Esophagus squamous epithelium (tissue), 4 donors: ENCODE measurements around the gene OR6S1.

Source experiments
- CTCF ChIP-seq, 6 experiments: fragments of 450-650 bp in 4 of 6; fragments of 200-600 bp in 2 of 6; sonication (generic) in 2 of 6; IDR thresholded peaks; one replicate each; pipeline ENCODE4 v1.5.1; 2016 to 2019; ENCODE audit warnings: antibody characterized with exemption in 6 of 6, mild to moderate bottlenecking in 4 of 6, moderate library complexity in 4 of 6
- POLR2A ChIP-seq, 4 donors: fragments of 450-650 bp; IDR thresholded peaks; one replicate each; pipeline ENCODE4 v1.6.1; 2017; ENCODE audit warnings: antibody characterized with exemption in 4 of 4, mild to moderate bottlenecking in 4 of 4, moderate library complexity in 3 of 4

DNA sequence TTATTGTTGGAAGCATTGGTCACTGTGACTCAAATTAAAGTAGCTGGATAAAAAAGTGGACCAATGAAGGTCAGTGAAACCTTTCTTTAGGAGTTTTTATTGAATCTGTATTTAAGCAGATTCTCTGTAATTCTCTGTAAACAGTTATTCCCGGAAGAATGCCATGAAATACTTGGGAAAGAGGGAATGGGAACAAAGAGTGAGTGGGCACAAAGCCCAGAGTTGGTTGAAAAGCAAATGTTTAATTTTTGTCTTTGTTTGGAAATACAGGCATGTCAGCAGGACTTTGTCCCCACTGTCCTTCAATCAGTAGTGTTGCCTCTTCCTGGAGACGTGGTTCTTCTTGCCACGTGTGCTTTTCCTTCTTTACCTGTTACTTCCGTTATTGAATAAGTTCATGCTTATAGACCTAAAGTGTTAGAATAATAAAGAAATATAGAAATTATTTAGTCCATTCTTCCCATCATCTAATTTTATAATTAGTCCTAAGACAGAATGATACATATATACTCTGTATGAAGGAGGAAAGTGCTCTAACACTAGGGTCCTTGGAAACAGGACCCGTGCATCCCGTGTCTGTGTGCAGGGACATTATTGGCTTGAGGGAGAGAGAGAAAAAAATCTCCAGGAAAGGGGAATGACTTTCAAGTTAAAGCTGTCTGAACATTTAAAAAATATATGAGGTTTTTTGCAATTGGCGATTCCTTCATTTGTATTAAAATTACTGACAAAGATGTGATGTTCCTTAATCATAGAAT is 45.1 kb upstream of the OR6S1 start:
- TF ChIP-seq POLR2A (IDR thresholded peaks at IDR 0.05) (no peak), CTCF (IDR thresholded peaks at IDR 0.05) (no peak)
